HEK293 (cell line): ENCODE measurements around the gene RPL15.

Experiments used
- CTCF ChIA-PET: fragments of 350-600 bp; formaldehyde crosslinking; extraction: SDS; loops from one replicate; lab custom pipeline; 2021; ENCODE audit warnings: antibody characterized with exemption; lab: Yijun Ruan, JAX
- POLR2A ChIA-PET: fragments of 300-600 bp; formaldehyde crosslinking; extraction: SDS; loops from one replicate; lab custom pipeline; 2020; ENCODE audit warnings: antibody characterized with exemption, inconsistent platforms; lab: Yijun Ruan, JAX
- H3K27ac ChIP-seq: fragments of 200-500 bp; sonication (Bioruptor generic); 2 replicates; pipeline ENCODE4 v1.5.1; 2014; ENCODE audit warnings: low read depth, low read length, control low read depth, inconsistent platforms; ENCODE audit errors: extremely low read depth
- H3K36me3 ChIP-seq, 2 experiments: fragments of 200-500 bp in 1 of 2; sonication (Bioruptor generic) in 1 of 2; 1 replicate in 1 of 2; 2 replicates in 1 of 2; pipeline ENCODE4 v1.5.1; 2014 to 2017; ENCODE audit warnings: inconsistent platforms in 2 of 2, low read length in 2 of 2; ENCODE audit not compliant: control insufficient read depth in 2 of 2, insufficient read depth in 1 of 2
- H3K4me1 ChIP-seq: fragments of 200-500 bp; sonication (Bioruptor generic); 2 replicates; pipeline ENCODE4 v1.5.1; 2014; ENCODE audit warnings: mild to moderate bottlenecking, low read length, inconsistent platforms; ENCODE audit not compliant: control insufficient read depth, insufficient read depth
- H3K4me3 ChIP-seq: 2 replicates; pipeline ENCODE4 v1.5.1; 2011; ENCODE audit warnings: low read depth, mild to moderate bottlenecking, control low read depth, low read length, moderate library complexity
- H3K9me3 ChIP-seq: fragments of 200-500 bp; sonication (Bioruptor generic); 2 replicates; pipeline ENCODE4 v1.5.1; 2014; ENCODE audit warnings: low read depth, low read length, inconsistent platforms; ENCODE audit not compliant: control insufficient read depth, insufficient read depth
- INSM2 ChIP-seq: fragments of 450-650 bp; formaldehyde crosslinking; IDR thresholded peaks from 2 replicates; pipeline ENCODE4 v1.5.1; 2016; ENCODE audit warnings: missing biosample characterization, missing genetic modification characterization
- KLF1 ChIP-seq: fragments of 450-650 bp; formaldehyde crosslinking; IDR thresholded peaks from 2 replicates; pipeline ENCODE4 v1.5.1; 2016; ENCODE audit warnings: missing biosample characterization, missing genetic modification characterization
- PRDM10 ChIP-seq: fragments of 450-650 bp; formaldehyde crosslinking; IDR thresholded peaks from 2 replicates; pipeline ENCODE4 v1.5.1; 2016; ENCODE audit warnings: missing biosample characterization, missing genetic modification characterization
- PRDM6 ChIP-seq: fragments of 450-650 bp; formaldehyde crosslinking; IDR thresholded peaks from 2 replicates; pipeline ENCODE4 v1.5.1; 2017; ENCODE audit warnings: missing biosample characterization, missing genetic modification characterization
- REST ChIP-seq: fragments of 450-650 bp; formaldehyde crosslinking; IDR thresholded peaks from 2 replicates; pipeline ENCODE4 v1.5.1; 2016; ENCODE audit warnings: missing biosample characterization, missing genetic modification characterization
- TRIM28 ChIP-seq: IDR thresholded peaks from 2 replicates; pipeline ENCODE4 v1.6.1; 2011; ENCODE audit warnings: low read length, control low read depth, borderline replicate concordance
- ZNF112 ChIP-seq: fragments of 450-650 bp; formaldehyde crosslinking; IDR thresholded peaks from 2 replicates; pipeline ENCODE4 v1.5.0; 2017; ENCODE audit warnings: missing biosample characterization, missing genetic modification characterization
- ZNF114 ChIP-seq: fragments of 450-650 bp; formaldehyde crosslinking; IDR thresholded peaks from 2 replicates; pipeline ENCODE4 v1.5.0; 2017; ENCODE audit warnings: missing biosample characterization, missing genetic modification characterization
- ZNF169 ChIP-seq: fragments of 450-650 bp; formaldehyde crosslinking; IDR thresholded peaks from 2 replicates; pipeline ENCODE4 v1.5.1; 2016; ENCODE audit warnings: missing biosample characterization, missing genetic modification characterization
- ZNF311 ChIP-seq: fragments of 450-650 bp; formaldehyde crosslinking; IDR thresholded peaks from 2 replicates; pipeline ENCODE4 v1.5.1; 2017; ENCODE audit warnings: missing biosample characterization, missing genetic modification characterization, borderline replicate concordance
- ZNF394 ChIP-seq: fragments of 450-650 bp; formaldehyde crosslinking; IDR thresholded peaks from 2 replicates; pipeline ENCODE4 v1.5.1; 2016; ENCODE audit warnings: missing biosample characterization, missing genetic modification characterization, mild to moderate bottlenecking, moderate library complexity, borderline replicate concordance
- ZNF416 ChIP-seq: fragments of 450-650 bp; formaldehyde crosslinking; IDR thresholded peaks from 2 replicates; pipeline ENCODE4 v1.5.1; 2016; ENCODE audit warnings: missing biosample characterization, missing genetic modification characterization
- ZNF510 ChIP-seq: fragments of 450-650 bp; formaldehyde crosslinking; IDR thresholded peaks from 2 replicates; pipeline ENCODE4 v1.5.1; 2018; ENCODE audit warnings: mild to moderate bottlenecking, missing genetic modification characterization, missing biosample characterization; ENCODE audit not compliant: insufficient replicate concordance
- ZNF580 ChIP-seq: fragments of 450-650 bp; formaldehyde crosslinking; IDR thresholded peaks from 2 replicates; pipeline ENCODE4 v1.5.1; 2016; ENCODE audit warnings: missing biosample characterization, missing genetic modification characterization
- ZNF747 ChIP-seq: fragments of 450-650 bp; formaldehyde crosslinking; IDR thresholded peaks from 2 replicates; pipeline ENCODE4 v1.5.1; 2016; ENCODE audit warnings: missing biosample characterization, missing genetic modification characterization
- ZNF76 ChIP-seq: fragments of 450-650 bp; formaldehyde crosslinking; IDR thresholded peaks from 2 replicates; pipeline ENCODE4; 2016; ENCODE audit warnings: low read depth, missing biosample characterization, missing genetic modification characterization, borderline replicate concordance
- ZNF837 ChIP-seq: fragments of 450-650 bp; formaldehyde crosslinking; IDR thresholded peaks from 2 replicates; pipeline ENCODE4 v1.5.1; 2016; ENCODE audit warnings: missing biosample characterization, missing genetic modification characterization

The RPL15 gene

GRCh38 chr3:23889386-23889785 lies 27.5 kb upstream of the RPL15 start:
- CTCF ChIA-PET, result interaction anchor here (1.1 to 1.8 kb wide), 6 partner anchors 11 to 105 kb away, joined by 3 to 5 read pairs (median 4); no protein-coding TSS in a partner anchor
- no peak for TF ChIP-seq ZNF112 (tag by site-specific recombination)
- no peak for TF ChIP-seq ZNF837 (tag by site-specific recombination)
- TF ChIP-seq PRDM6, result no peak
- no peak for TF ChIP-seq PRDM10 (tag by site-specific recombination)
- no peak for TF ChIP-seq ZNF114 (tag by site-specific recombination)
- TF ChIP-seq INSM2 (tag by site-specific recombination), result no peak
- TF ChIP-seq ZNF76 (tag by site-specific recombination), result no peak
- no peak for TF ChIP-seq TRIM28
- TF ChIP-seq KLF1 (tag by site-specific recombination), result no peak
- no peak for TF ChIP-seq ZNF416 (tag by site-specific recombination)
- TF ChIP-seq ZNF311, result no peak
- no peak for TF ChIP-seq ZNF580 (tag by site-specific recombination)
- TF ChIP-seq ZNF747 (tag by site-specific recombination), result no peak
- TF ChIP-seq ZNF510 (tag by site-specific recombination), result no peak
- no peak for TF ChIP-seq ZNF394 (tag by site-specific recombination)
- TF ChIP-seq ZNF169, result no peak
- Histone ChIP-seq H3K4me3 (no peak overlapping the region), H3K36me3 (peaks cover 0 to 58% of the 10 kb centered on the region in 2 experiments; a peak in 1 of 3 replicates), H3K27ac (no peak overlapping the region), H3K9me3 (no peaks in the 10 kb centered on the region), H3K4me1 (no peaks in the 10 kb centered on the region)
- POLR2A ChIA-PET, result no interaction called here

GRCh38 chr3:23889950-23890349 lies 27.0 kb upstream of the RPL15 start:
- no peaks in the 10 kb centered on the region for H3K9me3 ChIP-seq
- CTCF ChIA-PET, result interaction anchor here (0.6 to 1.4 kb wide), 3 partner anchors 10 to 105 kb away, joined by 4 read pairs; no protein-coding TSS in a partner anchor
- peaks cover 0 to 64% of the 10 kb centered on the region in 2 experiments; a peak in 1 of 3 replicates for H3K36me3 ChIP-seq
- TF ChIP-seq REST (tag by site-specific recombination), result no peak
- TF ChIP-seq, all 188 proteins: peak for 0
- H3K27ac ChIP-seq, result no peak overlapping the region
- no peaks in the 10 kb centered on the region for H3K4me1 ChIP-seq
- no peak overlapping the region for H3K4me3 ChIP-seq
- POLR2A ChIA-PET, result interaction anchor here (0.6 kb wide), 1 partner anchor 926 kb away, joined by 3 read pairs; no protein-coding TSS in a partner anchor
